AG09309 (cell line): ENCODE results near the gene MAP1S.
A peak's percentile ranks its signal among the peaks of the same experiment; 100 is the strongest.

ENCODE experiments used
- DNase-seq: peaks from one replicate; pipeline ENCODE4 v3.0.0-alpha.2; 2010; ENCODE audit warnings: low read depth
- H3K4me3 ChIP-seq: 2 replicates; pipeline ENCODE4 v1.5.1; 2011; ENCODE audit warnings: mild to moderate bottlenecking, low read depth, low read length, moderate library complexity; ENCODE audit not compliant: control insufficient read depth
- TF ChIP-seq, protein P1 (sequence below): IDR thresholded peaks from 2 replicates; pipeline ENCODE4 v1.5.1; 2011; ENCODE audit warnings: mild to moderate bottlenecking, low read depth, low read length, inconsistent platforms; ENCODE audit not compliant: insufficient read depth, control insufficient read depth; ENCODE audit errors: missing control alignments

MAP1S gene

DNA sequence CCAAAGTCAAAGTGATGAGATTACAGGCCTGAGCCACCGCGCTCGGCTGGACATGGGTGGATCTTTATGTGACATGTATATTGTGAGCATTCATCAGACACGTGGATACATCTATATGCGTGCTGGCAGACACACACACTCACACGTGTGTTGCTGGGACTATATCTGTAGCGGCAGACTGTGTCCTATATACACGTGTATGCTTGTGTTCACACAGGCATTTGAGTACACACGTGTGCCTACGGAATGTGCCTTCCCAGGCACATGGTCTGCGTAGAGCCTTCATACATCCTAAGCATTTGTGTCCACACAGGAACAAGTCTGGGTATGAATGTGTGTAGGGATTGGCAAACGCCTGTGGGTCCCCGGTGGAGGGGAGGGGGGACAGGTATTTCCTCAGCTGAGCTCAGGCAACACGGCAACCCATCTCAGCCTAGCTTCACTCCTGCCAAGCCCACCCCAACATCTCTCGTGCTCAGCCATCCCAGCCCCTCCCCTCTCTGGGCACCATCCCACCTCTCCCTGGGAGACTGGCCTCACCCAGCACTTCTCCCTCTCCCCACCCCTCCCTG, 33.7 kb upstream of the MAP1S start:
- TF ChIP-seq, protein P1, sequence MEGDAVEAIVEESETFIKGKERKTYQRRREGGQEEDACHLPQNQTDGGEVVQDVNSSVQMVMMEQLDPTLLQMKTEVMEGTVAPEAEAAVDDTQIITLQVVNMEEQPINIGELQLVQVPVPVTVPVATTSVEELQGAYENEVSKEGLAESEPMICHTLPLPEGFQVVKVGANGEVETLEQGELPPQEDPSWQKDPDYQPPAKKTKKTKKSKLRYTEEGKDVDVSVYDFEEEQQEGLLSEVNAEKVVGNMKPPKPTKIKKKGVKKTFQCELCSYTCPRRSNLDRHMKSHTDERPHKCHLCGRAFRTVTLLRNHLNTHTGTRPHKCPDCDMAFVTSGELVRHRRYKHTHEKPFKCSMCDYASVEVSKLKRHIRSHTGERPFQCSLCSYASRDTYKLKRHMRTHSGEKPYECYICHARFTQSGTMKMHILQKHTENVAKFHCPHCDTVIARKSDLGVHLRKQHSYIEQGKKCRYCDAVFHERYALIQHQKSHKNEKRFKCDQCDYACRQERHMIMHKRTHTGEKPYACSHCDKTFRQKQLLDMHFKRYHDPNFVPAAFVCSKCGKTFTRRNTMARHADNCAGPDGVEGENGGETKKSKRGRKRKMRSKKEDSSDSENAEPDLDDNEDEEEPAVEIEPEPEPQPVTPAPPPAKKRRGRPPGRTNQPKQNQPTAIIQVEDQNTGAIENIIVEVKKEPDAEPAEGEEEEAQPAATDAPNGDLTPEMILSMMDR, result no peak
- no peak for DNase-seq
- H3K4me3 ChIP-seq, result no peak overlapping the region

GRCh38 chr19:17686023-17686521, 33.2 kb upstream of the MAP1S start:
- peak overlapping the region; percentile 19 for H3K4me3 ChIP-seq
- TF ChIP-seq, protein P1, result no peak
- no peak for DNase-seq

- no peak for DNase-seq
- TF ChIP-seq, protein P1, result no peak
- H3K4me3 ChIP-seq, result peak overlapping the region; percentile 19
Measured at GRCh38 chr19:17686592-17687024, 32.7 kb upstream of the MAP1S start.

GRCh38 chr19:17687141-17687856, 32.0 kb upstream of the MAP1S start:
- no peak for DNase-seq
- TF ChIP-seq, protein P1, result no peak
- H3K4me3 ChIP-seq, result peak overlapping the region; percentile 40

DNA sequence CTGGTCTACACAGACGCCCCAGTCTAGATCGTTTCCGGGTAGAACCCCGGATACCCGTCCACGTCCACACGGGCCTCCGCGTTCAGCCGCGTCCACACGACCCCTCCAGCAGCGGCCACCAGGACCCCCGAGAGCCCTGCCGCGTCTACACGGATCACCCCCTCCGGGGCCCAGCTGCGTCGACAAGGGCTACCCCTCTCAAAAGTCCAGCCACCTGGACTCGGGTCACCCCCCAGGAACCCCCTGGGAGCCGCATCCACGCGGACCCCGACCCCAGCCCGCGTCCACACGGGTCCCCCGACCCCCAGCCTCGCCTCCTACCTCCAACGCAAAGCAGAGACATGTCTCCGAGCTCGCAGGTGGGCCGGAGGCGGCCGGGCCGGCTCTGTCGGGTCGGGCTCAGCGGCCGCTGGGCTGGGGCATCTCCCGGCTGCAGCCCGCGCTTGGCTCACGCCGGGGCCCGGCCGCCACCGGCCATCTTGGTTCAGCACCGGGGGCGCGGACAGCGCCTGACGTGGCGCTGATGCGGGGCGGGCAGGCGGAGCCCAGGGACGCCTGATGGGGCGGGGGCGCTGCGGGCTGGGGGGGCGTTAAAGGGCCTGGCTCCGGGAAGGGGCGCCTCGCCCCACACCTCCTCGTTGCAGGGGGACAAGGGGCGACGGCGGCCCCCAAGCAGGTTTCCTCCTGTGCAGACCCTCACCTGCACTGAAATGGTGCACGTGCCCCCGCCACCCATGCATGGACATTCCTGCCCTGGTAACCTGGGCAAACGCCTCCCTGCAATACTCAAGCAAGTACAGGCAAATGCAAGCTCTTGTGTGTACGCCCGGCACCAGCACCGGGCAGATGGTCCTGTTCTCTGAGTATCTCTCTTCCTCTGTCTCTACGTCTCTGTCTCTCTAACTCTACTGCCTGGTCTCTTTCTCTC, 31.2 kb upstream of the MAP1S start, which contains the start of gene UNC13A:
Gene UNC13A (minus strand): TSS at position 498 of the 928 bp plus-strand sequence. CDS start 155 bp downstream, at position 343.
- peak within 1 kb of the TSS; percentile 40 for H3K4me3 ChIP-seq

More for the DNA sequence above, 31.2 kb upstream of the MAP1S start, which contains the start of gene UNC13A:
- DNase-seq, result no peak
- TF ChIP-seq, protein P1, result no peak
